ENCODE measurements around the gene SECTM1. TPM values are rescaled to one million over a fixed set of nuclear protein-coding genes. Genes with fewer than 3 reads are reported as not detected.

The SECTM1 gene
- total RNA-seq, 1 experiment from 2014 or later: 3.2 TPM

GRCh38 chr17:82300707-82301270 lies 32.8 kb downstream of the SECTM1 start:
- peak; percentile 64 for DNase-seq (ENCODE audit: low spot score)

- no peak for DNase-seq (ENCODE audit: low spot score)
Observed at GRCh38 chr17:82300228-82300627, 33.3 kb downstream of the SECTM1 start.

GRCh38 chr17:82299452-82299851 lies 34.1 kb downstream of the SECTM1 start:
- DNase-seq (ENCODE audit: low spot score): no peak

- DNase-seq (ENCODE audit: low spot score): no peak
Observed at GRCh38 chr17:82298538-82299421, 34.8 kb downstream of the SECTM1 start.

GRCh38 chr17:82297714-82298537 lies 35.6 kb downstream of the SECTM1 start:
- DNase-seq (ENCODE audit: low spot score): peak; percentile 84

- no peak for DNase-seq (ENCODE audit: low spot score)
Observed at GRCh38 chr17:82297280-82297713, 36.3 kb downstream of the SECTM1 start.

GRCh38 chr17:82296511-82297279 lies 36.9 kb downstream of the SECTM1 start:
- no peak for DNase-seq (ENCODE audit: low spot score)

GRCh38 chr17:82295472-82295814 lies 38.1 kb downstream of the SECTM1 start:
- no peak for DNase-seq (ENCODE audit: low spot score)

GRCh38 chr17:82294064-82294773 lies 39.3 kb downstream of the SECTM1 start:
- no peak for DNase-seq (ENCODE audit: low spot score)

- peak; percentile 97 for DNase-seq (ENCODE audit: low spot score)
Observed at GRCh38 chr17:82292251-82293154, 41.1 kb downstream of the SECTM1 start.

GRCh38 chr17:82291582-82292250 lies 41.9 kb downstream of the SECTM1 start:
- no peak for DNase-seq (ENCODE audit: low spot score)

- DNase-seq (ENCODE audit: low spot score): peak; percentile 89
Observed at GRCh38 chr17:82287868-82288801, 45.4 kb downstream of the SECTM1 start.

GRCh38 chr17:82287013-82287867 lies 46.3 kb downstream of the SECTM1 start:
- DNase-seq (ENCODE audit: low spot score): no peak

GRCh38 chr17:82285141-82285540 lies 48.4 kb downstream of the SECTM1 start:
- DNase-seq (ENCODE audit: low spot score): no peak

GRCh38 chr17:82283208-82283749 lies 50.3 kb downstream of the SECTM1 start:
- peak; percentile 48 for DNase-seq (ENCODE audit: low spot score)

Data from HT-29 (cell line).